Measurements from ENCODE around the gene SRSF11. TPM values are rescaled to one million over a fixed set of nuclear protein-coding genes. Genes with fewer than 3 reads are reported as not detected.

Gene SRSF11
- total RNA-seq, 2 donors from 2014 or later: 38.4 to 47.9 TPM

DNA sequence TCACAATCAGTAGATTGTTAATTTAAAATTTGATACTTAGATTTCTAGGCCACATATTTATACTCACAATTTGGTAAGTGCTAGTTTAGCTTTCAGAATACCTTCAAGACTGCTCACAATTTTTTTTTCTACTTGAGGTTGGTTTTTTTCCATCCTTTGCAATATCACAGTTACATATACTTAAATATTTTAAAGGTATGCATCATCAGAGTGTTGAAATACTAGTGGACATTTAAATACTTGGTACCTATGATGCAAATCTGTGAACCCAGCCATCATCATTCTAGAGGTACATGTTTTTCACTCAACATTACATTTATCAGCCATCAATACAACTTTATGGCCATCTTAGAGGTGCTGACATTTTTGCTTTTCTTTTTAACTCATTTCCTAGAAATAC is 9.6 kb upstream of the SRSF11 start:
- no peaks in the 10 kb centered on the region for H3K27me3 ChIP-seq
- TF ChIP-seq CTCF (IDR thresholded peaks at IDR 0.05): no peak
- DNase-seq (ENCODE audit: low spot score): no peak
- peaks cover 0 to 24% of the 10 kb centered on the region in 2 donors for H3K4me1 ChIP-seq
- H3K27ac ChIP-seq: no peak overlapping the region
- H3K4me3 ChIP-seq: no peak overlapping the region
- peaks cover 11% of the 10 kb centered on the region for H3K36me3 ChIP-seq
- no peaks in the 10 kb centered on the region for H3K9me3 ChIP-seq

DNA sequence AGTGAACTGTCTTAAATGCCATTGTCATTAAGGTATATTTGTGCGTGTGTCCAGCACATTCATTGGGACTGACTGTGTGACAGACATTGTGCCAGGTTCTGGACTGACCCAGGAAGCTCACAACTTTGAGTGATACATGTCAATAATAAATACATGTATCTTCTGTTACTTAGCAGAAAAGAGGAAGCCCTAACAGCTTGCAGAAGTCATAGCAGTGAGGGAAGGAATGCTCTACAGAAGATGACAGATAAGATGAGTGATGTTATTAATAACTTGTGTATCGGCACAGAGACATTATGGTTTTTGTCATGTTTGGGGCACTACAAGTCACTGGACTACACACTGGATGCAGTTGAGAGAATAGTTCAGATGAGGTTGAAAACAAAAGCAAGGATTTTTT is 1.2 kb upstream of the SRSF11 start:
- Histone ChIP-seq H3K9me3 (no peaks in the 10 kb centered on the region), H3K4me3 (no peak overlapping the region), H3K36me3 (peaks cover 20% of the 10 kb centered on the region), H3K27me3 (no peaks in the 10 kb centered on the region), H3K4me1 (peaks cover 0 to 43% of the 10 kb centered on the region in 2 donors), H3K27ac (no peak overlapping the region)
- TF ChIP-seq CTCF (IDR thresholded peaks at IDR 0.05): no peak
- no peak for DNase-seq (ENCODE audit: low spot score)

GRCh38 chr1:70220517-70221237 is 503 bp upstream of the SRSF11 start:
- peaks cover 23% of the 10 kb centered on the region for H3K36me3 ChIP-seq
- peaks cover 0 to 45% of the 10 kb centered on the region in 2 donors for H3K4me1 ChIP-seq
- no peak for DNase-seq (ENCODE audit: low spot score)
- no peaks in the 10 kb centered on the region for H3K27me3 ChIP-seq
- H3K4me3 ChIP-seq: peak overlapping the region; percentile 70 to 75
- H3K9me3 ChIP-seq: no peaks in the 10 kb centered on the region
- TF ChIP-seq CTCF (IDR thresholded peaks at IDR 0.05): no peak
- peak overlapping the region; percentile 93 to 96 for H3K27ac ChIP-seq

GRCh38 chr1:70222716-70223235 is 1.6 kb downstream of the SRSF11 start:
- H3K27ac ChIP-seq: peak overlapping the region in 1 of 2 donors; percentile 93
- TF ChIP-seq CTCF (IDR thresholded peaks at IDR 0.05): no peak
- peaks cover 0 to 66% of the 10 kb centered on the region in 2 donors for H3K4me1 ChIP-seq

DNA sequence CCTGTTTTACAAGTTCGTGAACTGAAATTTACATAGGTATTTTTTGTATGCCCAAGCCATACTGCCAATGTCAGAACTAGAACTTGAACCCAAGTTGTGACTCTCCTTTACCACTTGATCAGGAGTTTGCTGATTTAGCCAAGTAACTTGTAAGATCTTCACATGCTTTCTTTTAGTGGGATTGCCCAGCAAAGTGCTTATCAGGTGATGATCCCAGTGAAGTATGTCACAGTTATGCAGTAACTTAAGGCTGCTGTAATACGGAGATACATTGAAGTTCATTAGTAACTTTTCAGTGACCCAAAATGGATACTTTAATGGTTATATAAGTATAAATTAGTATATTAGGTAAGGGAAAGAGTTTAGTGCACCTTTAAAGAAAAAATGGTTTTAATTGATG is 3.8 kb downstream of the SRSF11 start:
- peaks cover 30% of the 10 kb centered on the region for H3K36me3 ChIP-seq
- no peak overlapping the region for H3K27ac ChIP-seq
- H3K4me1 ChIP-seq: peaks cover 0 to 69% of the 10 kb centered on the region in 2 donors
- no peak for TF ChIP-seq CTCF (IDR thresholded peaks at IDR 0.05)
- no peak overlapping the region for H3K4me3 ChIP-seq
- H3K27me3 ChIP-seq: no peaks in the 10 kb centered on the region
- DNase-seq (ENCODE audit: low spot score): no peak
- H3K9me3 ChIP-seq: no peaks in the 10 kb centered on the region

More at GRCh38 chr1:70222716-70223235, 1.6 kb downstream of the SRSF11 start:
- DNase-seq (ENCODE audit: low spot score): no peak
- H3K36me3 ChIP-seq: peaks cover 12% of the 10 kb centered on the region
- H3K9me3 ChIP-seq: no peaks in the 10 kb centered on the region
- no peak overlapping the region for H3K4me3 ChIP-seq
- H3K27me3 ChIP-seq: no peaks in the 10 kb centered on the region
